Measurements from ENCODE around the gene ITGB1.

The ITGB1 gene

DNA sequence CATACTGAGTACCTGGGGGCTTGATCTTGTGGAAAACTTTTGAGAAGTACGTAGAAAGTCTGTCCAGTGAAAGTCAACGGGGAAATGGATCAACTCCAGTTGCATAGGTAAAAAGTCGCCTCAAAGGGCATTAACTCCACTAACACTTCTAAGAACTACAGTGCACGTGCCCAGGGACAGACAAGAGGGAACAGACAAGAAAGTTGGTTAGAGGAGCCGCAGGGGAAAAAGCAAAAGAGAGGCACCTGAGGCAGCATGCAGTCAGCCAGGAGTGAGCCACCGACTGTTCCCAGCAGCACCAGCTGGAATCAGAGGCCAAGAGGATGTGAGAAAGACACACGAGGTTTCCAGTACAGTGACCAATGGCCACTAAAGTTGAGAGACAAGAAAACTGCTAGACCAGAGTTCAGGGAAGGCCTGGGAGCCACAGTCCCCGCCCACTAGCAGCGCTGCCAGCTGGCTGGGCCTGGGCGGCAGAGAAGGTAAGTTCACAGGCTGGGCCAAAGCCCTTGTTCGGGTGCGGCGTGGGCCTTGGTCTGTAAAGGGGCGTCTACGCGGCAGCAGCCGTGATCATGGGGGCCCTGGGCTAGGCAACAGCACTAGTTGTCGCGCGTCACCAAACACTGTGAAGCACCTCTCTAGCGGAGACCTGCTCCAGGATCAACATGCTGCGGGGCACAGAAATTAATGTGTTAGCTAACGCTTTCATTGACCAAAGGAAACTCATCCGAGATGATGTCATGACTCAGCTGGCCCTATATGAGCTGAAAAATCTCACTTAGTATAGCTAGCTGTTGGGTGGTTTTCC lies 14.0 kb downstream of the ITGB1 start:
- H3F3A ChIP-seq (ENCODE audit: control insufficient read depth, insufficient read depth), result no peaks in the 10 kb centered on the region
- H3K9me3 ChIP-seq (ENCODE audit: control insufficient read depth, insufficient read depth, low read length), result no peaks in the 10 kb centered on the region
- H3K4me3 ChIP-seq (ENCODE audit: low read length), result peak overlapping the region; percentile 43
- peaks cover 39% of the 10 kb centered on the region for H4K20me1 ChIP-seq (ENCODE audit: control insufficient read depth, insufficient read depth, low read depth, low read length)
- H3K9me2 ChIP-seq (replicated peaks; ENCODE audit: control insufficient read depth, low read length), result no peaks in the 10 kb centered on the region
- peaks cover 91% of the 10 kb centered on the region for H3K4me1 ChIP-seq (ENCODE audit: control insufficient read depth, low read length)
- TF ChIP-seq, protein P1, sequence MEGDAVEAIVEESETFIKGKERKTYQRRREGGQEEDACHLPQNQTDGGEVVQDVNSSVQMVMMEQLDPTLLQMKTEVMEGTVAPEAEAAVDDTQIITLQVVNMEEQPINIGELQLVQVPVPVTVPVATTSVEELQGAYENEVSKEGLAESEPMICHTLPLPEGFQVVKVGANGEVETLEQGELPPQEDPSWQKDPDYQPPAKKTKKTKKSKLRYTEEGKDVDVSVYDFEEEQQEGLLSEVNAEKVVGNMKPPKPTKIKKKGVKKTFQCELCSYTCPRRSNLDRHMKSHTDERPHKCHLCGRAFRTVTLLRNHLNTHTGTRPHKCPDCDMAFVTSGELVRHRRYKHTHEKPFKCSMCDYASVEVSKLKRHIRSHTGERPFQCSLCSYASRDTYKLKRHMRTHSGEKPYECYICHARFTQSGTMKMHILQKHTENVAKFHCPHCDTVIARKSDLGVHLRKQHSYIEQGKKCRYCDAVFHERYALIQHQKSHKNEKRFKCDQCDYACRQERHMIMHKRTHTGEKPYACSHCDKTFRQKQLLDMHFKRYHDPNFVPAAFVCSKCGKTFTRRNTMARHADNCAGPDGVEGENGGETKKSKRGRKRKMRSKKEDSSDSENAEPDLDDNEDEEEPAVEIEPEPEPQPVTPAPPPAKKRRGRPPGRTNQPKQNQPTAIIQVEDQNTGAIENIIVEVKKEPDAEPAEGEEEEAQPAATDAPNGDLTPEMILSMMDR (IDR thresholded peaks at IDR 0.05; ENCODE audit: low read depth, low read length, poor library complexity, severe bottlenecking), result no peak
- no peak for TF ChIP-seq EZH2phosphoT487 (IDR thresholded peaks at IDR 0.05; ENCODE audit: borderline replicate concordance, low read length)
- peak overlapping the region; percentile 63 for H3K4me2 ChIP-seq (ENCODE audit: low read length)
- no peaks in the 10 kb centered on the region for H3K27me3 ChIP-seq (ENCODE audit: control insufficient read depth, low read length)
- H3K36me3 ChIP-seq (ENCODE audit: control insufficient read depth, low read length), result peaks cover 37% of the 10 kb centered on the region
- peaks cover 100% of the 10 kb centered on the region for H3K79me2 ChIP-seq (ENCODE audit: control insufficient read depth, low read length)
- peak overlapping the region; percentile 39 for H3K27ac ChIP-seq (ENCODE audit: low read depth, low read length)

GRCh38 chr10:32943395-32943794 lies 14.6 kb downstream of the ITGB1 start:
- Histone ChIP-seq H3K9me3 (ENCODE audit: control insufficient read depth, insufficient read depth, low read length) (no peaks in the 10 kb centered on the region), H3K4me3 (ENCODE audit: low read length) (peak overlapping the region; percentile 43), H3K27me3 (ENCODE audit: control insufficient read depth, low read length) (no peaks in the 10 kb centered on the region), H3K79me2 (ENCODE audit: control insufficient read depth, low read length) (peaks cover 100% of the 10 kb centered on the region), H3F3A (ENCODE audit: control insufficient read depth, insufficient read depth) (no peaks in the 10 kb centered on the region), H3K36me3 (ENCODE audit: control insufficient read depth, low read length) (peaks cover 37% of the 10 kb centered on the region), H3K9me2 (replicated peaks; ENCODE audit: control insufficient read depth, low read length) (no peaks in the 10 kb centered on the region), H3K4me1 (ENCODE audit: control insufficient read depth, low read length) (peaks cover 91% of the 10 kb centered on the region), H3K27ac (ENCODE audit: low read depth, low read length) (peak overlapping the region; percentile 39), H4K20me1 (ENCODE audit: control insufficient read depth, insufficient read depth, low read depth, low read length) (peaks cover 38% of the 10 kb centered on the region), H3K4me2 (ENCODE audit: low read length) (peak overlapping the region; percentile 63)
- TF ChIP-seq, protein P1 (IDR thresholded peaks at IDR 0.05; ENCODE audit: low read depth, low read length, poor library complexity, severe bottlenecking), result no peak
- no peak for TF ChIP-seq EZH2phosphoT487 (IDR thresholded peaks at IDR 0.05; ENCODE audit: borderline replicate concordance, low read length)

- peaks cover 87% of the 10 kb centered on the region for H3K4me1 ChIP-seq (ENCODE audit: control insufficient read depth, low read length)
- H3K4me2 ChIP-seq (ENCODE audit: low read length), result peak overlapping the region; percentile 15; the same call in 1 of the 2 replicates
- TF ChIP-seq, protein P1 (IDR thresholded peaks at IDR 0.05; ENCODE audit: low read depth, low read length, poor library complexity, severe bottlenecking), result no peak
- no peak for TF ChIP-seq EZH2phosphoT487 (IDR thresholded peaks at IDR 0.05; ENCODE audit: borderline replicate concordance, low read length)
- H3K36me3 ChIP-seq (ENCODE audit: control insufficient read depth, low read length), result peaks cover 30% of the 10 kb centered on the region
- no peaks in the 10 kb centered on the region for H3K9me2 ChIP-seq (replicated peaks; ENCODE audit: control insufficient read depth, low read length)
- H3F3A ChIP-seq (ENCODE audit: control insufficient read depth, insufficient read depth), result no peaks in the 10 kb centered on the region
- H4K20me1 ChIP-seq (ENCODE audit: control insufficient read depth, insufficient read depth, low read depth, low read length), result peaks cover 42% of the 10 kb centered on the region
- H3K27ac ChIP-seq (ENCODE audit: low read depth, low read length), result no peak overlapping the region
- no peaks in the 10 kb centered on the region for H3K27me3 ChIP-seq (ENCODE audit: control insufficient read depth, low read length)
- H3K79me2 ChIP-seq (ENCODE audit: control insufficient read depth, low read length), result peaks cover 100% of the 10 kb centered on the region
- no peak overlapping the region; the same call in 1 of the 2 replicates for H3K4me3 ChIP-seq (ENCODE audit: low read length)
- H3K9me3 ChIP-seq (ENCODE audit: control insufficient read depth, insufficient read depth, low read length), result no peaks in the 10 kb centered on the region
Measured at GRCh38 chr10:32942081-32942480, 15.9 kb downstream of the ITGB1 start.

Data from DOHH2 (cell line).